Hepatic stellate cell (primary cell): ENCODE measurements around the gene ONECUT3.

Experiments
- DNase-seq: peaks from one replicate; pipeline ENCODE4 v3.0.0; 2011; ENCODE audit warnings: low spot score

ONECUT3 gene

DNA sequence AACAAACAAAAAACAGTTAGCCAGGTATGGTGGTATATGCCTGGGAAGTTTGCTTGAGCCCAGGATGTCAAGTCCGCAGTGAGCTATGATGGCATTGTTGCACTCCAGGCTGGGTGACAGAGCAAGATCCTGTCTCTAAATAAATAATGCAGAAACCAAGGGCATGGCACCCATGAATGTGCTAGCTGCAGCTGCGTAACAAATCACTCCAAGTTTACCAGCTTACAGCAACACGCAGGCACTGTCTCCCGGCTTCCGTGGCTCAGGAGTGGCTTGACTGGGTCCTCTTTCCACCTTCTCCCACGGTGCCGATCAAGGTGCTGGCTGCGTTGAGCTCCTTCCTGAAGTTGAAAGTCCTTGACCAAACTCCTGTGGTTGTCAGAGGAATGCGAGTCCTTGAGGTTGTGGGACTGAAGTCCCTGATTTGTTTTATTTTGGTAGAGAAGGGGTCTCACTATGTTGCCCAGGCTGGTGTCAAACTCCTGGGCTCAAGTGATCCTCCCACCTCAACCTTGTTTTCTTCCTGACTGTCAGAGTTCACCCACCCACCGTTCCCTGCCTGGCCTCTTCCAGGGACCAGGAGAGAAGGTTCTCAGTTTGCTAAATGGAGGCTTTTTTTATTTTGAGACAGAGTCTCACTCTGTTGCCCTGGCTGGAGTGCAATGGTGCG lies 13.2 kb upstream of the ONECUT3 start:
- no peak for DNase-seq

DNA sequence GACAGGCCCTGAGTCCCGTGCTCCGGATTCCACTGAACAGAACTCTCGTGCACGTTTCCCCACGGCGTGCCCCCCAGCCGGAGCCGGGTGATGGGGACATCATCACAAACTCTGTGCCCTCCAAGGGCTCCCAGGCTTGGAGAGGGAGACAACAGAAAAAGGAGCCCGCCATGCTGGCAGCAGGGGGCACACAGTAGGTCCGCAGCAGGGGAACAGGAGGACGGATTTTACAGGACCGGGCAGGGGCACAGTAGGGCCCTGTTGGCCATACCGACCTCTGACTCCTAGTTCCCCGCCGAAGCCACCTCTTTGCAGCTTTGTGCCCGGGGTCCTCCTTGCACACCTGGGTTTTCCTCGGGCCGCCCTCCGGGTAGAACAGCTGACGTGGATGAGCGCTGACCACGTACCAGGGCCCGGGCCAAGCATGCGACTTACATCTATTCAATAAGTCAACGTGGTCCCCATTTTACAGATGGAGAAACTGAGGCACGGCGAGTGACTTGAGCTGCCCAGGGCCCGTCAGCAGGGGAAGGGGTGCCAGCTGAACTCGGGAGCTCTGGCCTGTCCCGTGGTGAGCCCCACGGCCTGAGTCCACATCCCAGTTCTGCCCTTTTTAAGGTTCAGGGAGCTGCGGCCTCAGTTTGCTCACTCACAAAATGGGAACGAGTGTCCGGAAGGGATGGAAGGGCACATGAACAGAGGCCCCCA lies 10.2 kb upstream of the ONECUT3 start:
- no peak for DNase-seq

DNA sequence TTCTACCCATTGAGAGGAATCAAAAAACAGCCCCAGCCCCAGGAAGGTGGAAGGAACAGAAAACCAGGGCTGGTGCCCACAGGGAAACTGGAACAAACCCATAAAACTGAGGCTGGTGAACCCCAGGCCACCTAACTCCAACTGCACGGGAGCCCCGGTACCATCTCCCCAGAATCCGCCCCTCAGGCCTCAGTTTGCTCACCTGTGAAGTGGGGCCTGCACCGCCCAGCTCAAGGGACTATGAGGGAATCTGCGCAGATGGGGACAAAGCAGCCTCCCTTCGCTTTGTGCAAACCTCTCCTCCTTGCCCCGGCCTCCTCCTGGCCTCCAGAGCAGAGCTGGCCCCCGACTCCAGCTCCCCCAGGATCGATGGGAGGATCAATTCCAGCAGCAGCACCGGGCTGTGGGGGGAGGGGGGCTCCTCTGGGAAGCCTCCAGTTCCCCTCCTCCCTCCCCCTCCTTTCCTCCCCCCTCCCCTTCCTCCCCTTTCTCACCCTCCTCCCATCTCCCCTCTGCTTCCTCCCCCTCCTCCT lies 9.1 kb upstream of the ONECUT3 start:
- DNase-seq = no peak

DNA sequence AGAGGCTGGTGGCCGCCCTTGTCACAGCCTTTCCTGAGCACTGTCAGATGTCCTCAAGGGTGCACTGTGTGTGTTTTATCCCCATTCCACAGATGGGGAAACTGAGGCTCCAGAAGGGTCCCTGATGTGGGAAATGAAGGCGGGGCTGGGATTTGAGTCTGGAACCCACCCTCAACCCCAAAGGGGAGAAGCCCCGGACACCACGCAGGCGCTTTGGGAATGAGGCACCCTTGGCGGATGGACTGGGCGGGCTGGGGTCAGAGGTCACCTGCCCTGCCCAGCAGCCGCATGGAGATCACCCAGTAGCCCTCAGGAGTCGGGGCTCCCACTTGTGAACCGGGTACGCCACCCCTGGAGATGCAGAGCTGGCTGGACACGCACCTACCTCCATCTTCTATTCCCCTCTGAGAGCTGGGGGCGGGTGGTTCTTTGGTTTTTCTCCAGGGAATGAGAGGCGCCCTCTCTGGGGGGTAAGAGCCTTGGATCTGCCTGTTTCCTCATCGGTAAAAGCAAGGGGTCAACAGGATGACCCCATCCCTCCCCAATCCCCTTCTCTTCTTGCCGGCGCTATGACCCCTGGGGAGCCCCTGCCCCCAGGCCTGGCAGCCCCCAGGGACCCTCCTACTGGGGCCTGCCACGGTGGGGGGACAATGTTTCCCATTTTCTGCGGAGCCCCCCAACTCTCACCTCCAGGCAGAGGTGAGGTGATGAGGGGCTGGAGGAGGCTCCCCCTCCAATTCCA lies 8.3 kb upstream of the ONECUT3 start:
- DNase-seq = no peak

DNA sequence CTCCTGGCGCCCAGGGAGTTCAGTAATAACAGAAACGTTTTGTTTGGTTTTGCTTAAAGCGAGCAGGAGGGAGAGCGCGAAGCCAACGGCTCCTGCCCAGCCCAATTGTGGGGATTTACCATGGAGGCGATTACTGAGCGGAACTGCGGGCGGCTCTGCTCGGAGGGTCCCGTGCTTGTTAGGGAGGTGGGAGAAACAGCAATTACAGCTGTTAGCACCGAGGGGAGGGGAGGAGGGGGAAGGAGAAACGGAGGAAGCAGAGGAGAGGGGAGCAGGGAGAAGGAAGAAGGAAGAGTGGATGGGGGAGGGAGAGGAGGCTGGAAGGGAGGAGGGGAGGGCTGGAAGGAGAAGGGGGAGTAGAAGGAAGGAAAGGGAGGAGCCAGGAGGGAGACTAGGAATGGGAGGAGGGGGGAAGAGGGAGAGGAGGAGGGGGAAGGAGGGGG lies 7.7 kb upstream of the ONECUT3 start:
- DNase-seq = no peak

DNA sequence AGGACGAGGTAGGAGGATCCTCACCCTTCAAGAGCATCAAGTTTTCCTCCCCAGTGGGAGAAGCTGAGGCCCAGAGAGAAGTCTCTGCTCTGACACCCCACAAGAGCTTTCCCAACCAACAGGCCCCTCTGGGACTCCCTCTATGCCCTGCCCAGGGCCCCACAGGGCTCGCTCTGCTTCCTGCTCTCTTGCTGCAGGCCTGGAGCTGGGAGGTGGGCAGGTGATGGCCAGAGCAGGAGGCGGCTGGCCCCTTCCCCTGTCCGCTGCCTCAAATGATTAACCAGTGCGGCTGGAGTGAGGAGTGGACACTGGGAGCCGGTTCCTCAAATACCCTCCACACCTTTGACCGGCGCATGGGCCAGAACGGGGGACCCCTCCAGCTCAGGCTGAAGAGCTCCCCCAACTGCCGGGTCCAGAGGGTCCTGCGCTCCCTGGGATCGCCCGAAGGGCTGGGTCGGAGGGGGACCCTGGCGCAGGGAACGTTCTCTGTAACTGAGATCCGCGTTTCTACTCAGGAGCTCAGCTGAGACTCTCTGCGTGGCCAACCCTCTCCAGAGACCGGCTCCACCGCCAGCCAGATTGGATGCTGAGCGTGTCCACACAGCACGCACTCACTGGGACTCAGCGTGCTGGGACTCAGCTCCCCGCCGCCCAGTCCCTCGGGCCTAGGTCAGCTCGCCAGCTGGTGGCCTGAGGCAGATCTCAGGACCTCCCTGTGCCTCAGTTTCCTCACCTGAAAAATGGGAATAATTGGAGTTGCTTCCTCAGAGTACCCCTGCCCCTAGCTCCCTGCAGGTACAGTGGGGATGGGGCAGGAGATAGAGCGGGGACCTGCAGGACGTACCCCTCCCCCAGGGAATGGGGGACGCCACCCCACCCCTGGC lies 6.7 kb upstream of the ONECUT3 start:
- DNase-seq = peak; percentile 80

DNA sequence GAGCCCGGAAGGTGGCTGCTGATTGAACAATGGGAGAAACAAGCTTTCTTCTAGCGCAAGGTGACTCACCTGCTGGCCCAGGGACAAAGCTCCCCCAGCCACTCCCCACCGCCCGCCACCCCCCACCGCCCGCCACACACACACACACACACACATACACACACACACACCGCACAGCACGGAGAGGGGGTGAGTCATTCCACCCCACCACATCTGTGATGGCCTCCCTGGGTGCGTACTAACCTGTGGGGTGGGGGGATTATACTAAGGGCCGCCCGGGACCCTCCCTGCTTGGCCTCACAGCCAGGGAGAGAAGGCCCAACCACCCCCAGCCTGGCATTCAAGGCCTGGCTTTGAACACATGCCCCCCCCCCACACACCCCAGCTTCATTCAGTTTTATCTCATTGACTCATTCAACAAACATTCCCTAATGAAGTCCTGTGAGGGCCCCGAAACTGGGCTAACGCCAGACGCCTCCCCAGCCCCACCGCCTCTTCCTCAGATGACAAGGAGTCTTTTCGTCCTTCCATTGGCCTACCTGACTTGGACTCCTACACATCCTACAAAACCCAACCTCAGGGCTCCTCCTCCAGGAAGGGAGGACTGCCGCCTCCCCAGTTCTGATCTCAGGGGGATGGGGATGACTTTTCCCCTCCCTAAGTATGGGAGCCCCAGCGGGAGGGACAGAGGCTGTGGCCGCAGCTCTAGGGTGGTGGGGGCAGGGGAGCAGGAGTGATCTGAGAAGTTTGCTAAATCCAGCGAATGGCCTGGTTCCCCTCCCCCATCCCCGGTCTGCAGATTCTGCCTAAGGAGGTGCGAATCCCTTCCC lies 5.8 kb upstream of the ONECUT3 start:
- peak; percentile 98 for DNase-seq

DNA sequence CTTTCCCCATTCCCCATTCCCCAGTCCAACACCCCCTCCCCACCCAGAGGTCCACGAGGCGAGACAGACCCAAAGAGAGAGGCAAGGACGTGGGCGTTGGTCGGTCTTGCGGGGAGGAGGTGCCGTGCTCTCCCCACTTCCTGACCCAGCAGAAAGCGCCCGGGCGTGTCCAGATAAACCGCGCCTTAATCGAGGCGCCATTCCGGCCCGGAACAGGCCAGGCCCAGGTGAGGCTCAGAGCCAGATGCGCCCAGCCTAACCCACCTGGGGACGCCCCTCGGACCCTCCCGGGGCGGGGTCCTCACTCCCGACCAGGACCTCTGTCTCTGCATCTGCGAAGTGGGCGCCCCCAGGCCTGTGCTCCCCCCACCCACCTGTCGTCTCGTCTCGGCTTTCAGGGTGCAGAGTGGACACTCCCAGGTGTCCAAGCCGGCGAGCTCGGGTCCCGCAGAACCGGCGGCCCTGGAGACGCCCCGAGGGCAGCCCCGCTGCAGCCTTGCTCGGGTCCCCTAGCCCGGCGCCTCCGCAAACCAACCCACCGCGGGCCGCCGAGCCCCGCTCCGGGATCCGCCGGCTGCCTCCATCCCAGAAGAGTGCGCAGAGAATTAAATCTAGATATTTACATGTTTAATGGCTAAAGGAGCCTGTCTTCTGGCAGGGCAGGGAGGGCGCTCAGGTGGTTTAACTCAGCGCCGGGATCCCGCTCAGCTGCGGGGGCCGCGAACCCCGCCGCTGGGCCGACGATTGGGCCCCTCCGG lies 5.0 kb upstream of the ONECUT3 start:
- DNase-seq = no peak

DNA sequence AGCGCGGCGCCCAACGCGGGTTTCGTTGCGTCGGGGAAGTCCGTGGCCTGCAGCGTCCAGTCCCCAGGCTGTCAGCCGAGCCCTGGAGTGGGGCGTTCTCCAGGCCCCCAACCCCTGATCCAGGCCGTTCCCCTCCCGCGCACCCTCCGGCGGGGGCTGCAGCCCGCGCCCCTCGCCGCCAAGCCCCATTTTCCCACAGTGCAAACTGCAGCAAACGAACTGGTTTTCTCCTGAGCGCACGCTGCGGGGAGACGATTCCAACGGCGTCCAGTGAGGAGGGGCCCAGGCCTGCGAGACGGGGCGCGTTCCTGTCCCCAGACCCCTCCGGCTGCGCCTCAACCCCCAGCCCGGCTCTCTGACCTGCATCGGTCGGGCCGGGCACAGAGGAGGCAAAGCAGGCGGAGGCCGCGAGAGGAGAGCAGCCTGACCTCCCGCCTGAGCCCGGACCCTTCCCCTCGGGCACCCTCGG lies 4.4 kb upstream of the ONECUT3 start:
- DNase-seq = no peak

DNA sequence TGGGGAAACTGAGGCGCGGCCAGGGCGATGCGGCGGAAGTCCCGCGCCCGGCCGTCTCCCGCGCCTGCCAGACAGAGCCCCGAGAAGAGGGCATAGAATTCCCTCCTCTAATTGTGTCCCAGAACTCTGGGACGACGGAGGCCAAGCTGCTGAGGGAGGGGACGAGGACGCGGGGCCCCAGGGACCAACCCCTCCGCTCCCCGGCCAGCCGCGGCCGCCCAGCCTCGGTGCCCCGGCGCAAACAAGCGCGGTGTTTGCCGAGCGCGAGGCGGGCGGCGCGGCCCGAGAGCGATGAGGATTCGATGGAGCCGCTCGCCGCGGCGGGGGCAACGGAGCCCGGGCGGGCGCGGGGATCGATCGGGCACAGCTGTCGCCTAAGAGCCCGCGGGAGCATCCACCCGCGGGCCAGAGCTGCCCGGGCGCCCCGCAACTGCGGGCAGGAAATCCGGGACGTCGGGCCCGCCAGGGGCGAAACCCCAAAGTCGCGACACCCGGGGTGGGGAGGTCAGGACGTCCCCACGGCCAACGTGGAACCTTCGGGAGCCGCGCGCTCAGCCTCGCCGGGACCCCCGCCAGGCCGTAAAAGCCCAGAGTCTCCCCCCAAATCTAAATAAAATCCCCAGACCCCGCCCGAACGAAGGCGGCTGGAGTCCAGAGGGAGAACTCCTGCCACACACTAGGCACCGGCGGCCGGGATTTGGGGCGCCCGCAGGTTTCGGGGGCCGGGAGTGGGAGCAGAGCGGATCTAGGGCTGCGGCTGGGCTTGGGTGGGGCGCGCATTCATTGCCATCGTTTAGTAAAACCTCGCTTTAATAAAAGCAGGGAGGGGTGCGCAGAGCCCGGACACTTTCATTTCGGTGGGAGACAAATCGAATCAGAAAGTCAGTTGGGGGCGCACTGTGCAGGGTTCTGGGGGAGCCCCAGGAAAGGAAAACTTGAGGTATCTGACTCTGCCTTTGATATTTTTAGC lies 3.6 kb upstream of the ONECUT3 start:
- DNase-seq = no peak

DNA sequence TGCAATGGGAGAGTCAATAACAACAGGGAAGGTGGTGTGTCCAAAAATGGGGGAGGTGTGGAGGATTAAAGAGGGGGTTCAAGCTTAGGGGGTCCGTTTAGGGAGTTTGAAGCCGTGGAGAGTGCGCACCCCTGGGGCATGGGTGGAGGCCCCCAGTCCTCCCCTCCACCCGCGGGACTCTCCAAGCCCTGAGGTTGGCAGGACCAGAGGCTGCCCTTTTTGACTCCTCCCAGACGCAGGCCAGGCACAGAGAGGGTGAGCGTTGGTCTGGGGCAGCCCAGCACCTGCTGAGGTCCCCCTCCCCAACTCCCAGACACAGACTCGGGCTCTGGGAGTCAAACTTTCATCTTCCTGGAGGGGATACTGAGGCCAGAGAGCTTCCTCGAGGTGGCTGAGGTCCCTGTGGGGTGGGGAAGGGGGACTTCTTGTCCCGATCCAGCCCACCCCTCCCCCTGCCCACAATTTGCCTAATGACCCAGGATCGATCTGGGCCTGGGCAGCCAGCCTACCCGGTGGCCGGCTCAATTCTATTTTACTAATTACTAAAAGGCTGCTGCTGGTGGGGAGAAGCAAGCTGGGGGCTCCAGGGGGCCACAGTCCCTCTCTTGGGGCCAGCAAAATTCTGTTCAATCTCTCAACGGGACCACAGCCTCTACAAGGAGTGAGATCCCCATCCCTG lies 2.8 kb upstream of the ONECUT3 start:
- no peak for DNase-seq

DNA sequence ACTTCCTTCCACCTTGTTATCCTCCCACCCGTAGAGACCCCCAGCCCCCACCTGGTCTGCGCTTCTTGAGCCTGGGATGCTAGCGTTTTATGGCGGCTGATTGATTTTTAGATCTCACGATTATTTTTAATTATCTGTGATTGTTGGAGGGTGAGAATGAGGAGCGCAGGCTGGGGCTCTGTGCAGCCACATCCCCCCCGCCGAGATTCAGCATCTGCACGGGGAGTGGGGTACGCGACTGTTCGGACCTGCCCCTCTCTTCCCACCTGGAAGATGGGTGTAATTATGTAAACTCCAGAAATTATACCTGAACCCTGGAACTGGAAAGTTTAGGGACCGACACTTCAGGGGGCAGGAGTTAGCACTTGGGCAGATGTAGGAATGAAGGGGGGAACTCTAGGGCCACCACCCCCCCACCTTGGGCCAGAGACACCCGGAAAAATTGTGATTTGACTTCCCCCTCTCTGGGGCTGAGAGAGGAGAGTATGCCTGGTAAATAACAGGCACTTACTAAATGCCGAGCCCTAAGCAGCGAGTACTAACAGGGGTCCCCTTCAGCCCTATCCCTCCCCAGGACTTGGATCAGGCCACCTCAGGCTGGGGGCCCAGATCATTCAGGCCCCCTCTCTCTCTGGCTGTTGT lies 1.8 kb upstream of the ONECUT3 start:
- DNase-seq = no peak

DNA sequence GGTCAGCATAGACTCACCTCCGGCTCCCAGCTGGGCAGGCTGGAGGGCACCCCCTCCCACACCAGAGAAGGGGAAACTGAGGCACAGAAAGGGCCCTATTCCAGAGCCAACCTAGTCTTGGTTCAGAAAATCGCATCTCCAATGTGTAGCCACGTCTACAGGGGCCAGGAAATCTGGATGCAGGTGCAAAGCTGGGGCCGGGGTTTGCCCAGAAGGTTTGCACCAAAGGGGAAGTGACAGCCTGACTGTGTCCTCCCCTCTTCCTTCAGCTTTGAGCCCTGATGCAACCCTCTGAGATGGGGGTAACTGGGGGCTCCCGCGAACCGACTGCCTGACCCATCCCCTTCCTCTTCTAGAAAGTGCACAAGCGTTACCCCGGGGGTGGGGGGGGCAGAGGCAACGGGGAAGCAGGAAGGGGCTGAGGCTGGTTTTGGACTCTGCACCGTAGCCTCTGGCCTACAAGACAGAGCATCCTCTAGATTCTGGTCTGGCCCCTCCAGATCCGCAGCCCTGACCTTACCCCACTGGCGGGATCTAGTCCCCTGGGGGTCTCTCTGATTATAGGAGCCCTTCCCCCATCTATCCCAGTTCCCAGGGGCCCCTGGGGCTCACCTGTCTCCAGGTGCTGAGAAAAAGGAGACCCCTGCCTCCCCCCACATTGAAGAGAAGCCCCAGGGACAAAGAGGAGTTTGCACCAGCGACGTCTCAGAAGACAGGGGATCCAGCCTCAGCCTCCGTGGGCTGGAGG lies 1.1 kb upstream of the ONECUT3 start:
- DNase-seq = no peak

DNA sequence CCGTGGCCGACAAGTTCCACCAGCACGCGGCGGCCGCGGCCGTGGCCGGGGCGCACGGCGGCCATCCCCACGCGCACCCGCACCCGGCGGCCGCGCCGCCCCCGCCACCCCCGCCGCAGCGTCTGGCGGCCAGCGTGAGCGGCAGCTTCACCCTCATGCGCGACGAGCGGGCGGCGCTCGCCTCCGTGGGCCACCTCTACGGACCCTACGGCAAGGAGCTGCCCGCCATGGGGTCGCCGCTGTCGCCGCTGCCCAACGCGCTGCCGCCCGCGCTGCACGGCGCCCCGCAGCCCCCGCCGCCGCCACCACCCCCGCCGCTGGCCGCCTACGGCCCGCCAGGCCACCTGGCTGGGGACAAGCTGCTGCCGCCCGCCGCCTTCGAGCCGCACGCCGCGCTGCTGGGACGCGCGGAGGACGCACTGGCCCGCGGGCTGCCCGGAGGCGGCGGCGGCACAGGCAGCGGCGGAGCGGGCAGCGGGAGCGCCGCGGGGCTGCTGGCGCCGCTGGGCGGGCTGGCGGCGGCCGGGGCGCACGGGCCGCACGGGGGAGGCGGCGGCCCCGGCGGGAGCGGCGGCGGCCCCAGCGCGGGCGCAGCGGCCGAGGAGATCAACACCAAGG lies 821 bp downstream of the ONECUT3 start:
- DNase-seq = no peak

DNA sequence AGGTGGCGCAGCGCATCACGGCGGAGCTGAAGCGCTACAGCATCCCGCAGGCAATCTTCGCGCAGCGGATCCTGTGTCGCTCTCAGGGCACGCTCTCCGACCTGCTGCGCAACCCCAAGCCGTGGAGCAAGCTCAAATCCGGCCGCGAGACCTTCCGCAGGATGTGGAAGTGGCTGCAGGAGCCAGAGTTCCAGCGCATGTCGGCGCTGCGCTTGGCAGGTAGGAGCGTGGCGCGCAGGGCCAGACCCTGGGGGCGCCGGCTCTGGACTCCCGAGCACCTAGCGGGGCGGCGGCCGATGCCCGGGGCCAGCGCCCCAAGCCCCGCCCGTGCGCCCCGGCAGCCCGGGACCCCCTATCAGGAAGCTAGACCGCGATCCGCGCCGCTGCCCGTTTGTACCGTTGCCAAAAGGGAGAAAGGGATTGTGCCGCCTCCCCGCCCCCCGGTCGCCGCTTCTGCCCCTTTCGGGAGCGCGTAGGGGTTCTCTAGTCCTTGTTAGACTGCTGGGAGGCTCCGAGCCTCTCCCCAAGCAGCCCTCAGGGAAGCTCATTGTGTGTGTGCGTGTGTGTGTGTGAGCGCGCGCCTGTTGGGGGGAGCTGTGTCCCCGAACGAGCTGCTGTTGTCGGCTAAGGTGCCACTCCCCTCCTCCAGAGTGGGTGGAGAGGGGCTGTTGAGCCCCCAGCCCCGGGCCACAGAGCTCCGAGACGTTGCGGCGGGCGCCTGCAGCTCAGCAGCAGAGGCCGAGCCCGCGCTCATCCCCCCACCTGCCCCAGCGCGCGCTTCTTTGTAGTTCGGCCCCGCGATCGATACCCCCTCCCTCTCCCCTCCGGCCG lies 1.5 kb downstream of the ONECUT3 start:
- no peak for DNase-seq
